GM12865 (cell line): ENCODE data around the gene GNAL.
"Not testable (repeated sequence)": the region's sequence is repeated elsewhere in the genome, so short reads cannot be mapped to it uniquely, and the experiment has no call there.

Experiments used
- DNase-seq: peaks from one replicate; pipeline ENCODE4 v3.0.0; 2010; ENCODE audit warnings: low read depth
- H3K4me3 ChIP-seq: 2 replicates; pipeline ENCODE4 v1.5.1; 2011; ENCODE audit warnings: mild to moderate bottlenecking, low read depth, low read length, control low read depth
- TF ChIP-seq, protein P1 (sequence below): IDR thresholded peaks from 2 replicates; pipeline ENCODE4 v1.5.1; 2011; ENCODE audit warnings: low read length, control low read depth, low read depth, inconsistent platforms; ENCODE audit not compliant: insufficient read depth; ENCODE audit errors: missing control alignments

The GNAL gene

DNA sequence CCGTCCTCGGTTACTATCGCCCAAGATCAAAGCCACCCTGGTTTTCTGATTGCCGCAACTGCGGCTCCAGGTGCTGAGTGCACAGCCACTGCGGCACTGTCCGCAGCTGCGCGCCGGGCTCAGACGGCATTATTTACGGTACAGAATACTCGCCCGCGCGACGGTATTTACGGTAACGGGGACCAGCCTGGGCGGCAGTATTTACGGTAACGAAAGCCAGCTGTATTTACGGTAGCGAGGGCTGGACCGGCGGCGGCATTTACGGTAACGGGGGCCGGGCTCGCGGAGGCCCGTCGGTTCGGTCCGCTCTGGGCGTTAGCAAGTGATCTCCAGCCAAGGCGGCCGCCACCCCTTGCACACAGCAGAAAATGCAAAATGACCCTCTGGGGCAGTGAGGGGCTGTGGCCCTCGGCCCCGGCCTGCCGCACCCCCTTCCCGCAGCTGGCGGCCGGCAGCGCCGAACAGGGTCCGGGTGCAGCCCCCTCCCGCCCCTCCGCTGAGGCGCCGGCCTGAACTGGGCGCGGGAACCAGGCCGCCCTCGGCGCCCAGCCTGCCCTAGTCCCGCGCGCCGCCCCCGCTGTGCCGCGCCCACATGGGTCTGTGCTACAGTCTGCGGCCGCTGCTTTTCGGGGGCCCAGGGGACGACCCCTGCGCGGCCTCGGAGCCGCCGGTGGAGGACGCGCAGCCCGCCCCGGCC, at the start of gene GNAL:
TSS of gene GNAL (plus strand) at position 293 of the 697 bp plus-strand sequence. CDS start at position 593, 300 bp downstream.
- peak within 1 kb of the TSS; percentile 24; the same call in 1 of the 2 replicates for H3K4me3 ChIP-seq
- peak; percentile 89 for DNase-seq
- TF ChIP-seq, protein P1, sequence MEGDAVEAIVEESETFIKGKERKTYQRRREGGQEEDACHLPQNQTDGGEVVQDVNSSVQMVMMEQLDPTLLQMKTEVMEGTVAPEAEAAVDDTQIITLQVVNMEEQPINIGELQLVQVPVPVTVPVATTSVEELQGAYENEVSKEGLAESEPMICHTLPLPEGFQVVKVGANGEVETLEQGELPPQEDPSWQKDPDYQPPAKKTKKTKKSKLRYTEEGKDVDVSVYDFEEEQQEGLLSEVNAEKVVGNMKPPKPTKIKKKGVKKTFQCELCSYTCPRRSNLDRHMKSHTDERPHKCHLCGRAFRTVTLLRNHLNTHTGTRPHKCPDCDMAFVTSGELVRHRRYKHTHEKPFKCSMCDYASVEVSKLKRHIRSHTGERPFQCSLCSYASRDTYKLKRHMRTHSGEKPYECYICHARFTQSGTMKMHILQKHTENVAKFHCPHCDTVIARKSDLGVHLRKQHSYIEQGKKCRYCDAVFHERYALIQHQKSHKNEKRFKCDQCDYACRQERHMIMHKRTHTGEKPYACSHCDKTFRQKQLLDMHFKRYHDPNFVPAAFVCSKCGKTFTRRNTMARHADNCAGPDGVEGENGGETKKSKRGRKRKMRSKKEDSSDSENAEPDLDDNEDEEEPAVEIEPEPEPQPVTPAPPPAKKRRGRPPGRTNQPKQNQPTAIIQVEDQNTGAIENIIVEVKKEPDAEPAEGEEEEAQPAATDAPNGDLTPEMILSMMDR: no peak

DNA sequence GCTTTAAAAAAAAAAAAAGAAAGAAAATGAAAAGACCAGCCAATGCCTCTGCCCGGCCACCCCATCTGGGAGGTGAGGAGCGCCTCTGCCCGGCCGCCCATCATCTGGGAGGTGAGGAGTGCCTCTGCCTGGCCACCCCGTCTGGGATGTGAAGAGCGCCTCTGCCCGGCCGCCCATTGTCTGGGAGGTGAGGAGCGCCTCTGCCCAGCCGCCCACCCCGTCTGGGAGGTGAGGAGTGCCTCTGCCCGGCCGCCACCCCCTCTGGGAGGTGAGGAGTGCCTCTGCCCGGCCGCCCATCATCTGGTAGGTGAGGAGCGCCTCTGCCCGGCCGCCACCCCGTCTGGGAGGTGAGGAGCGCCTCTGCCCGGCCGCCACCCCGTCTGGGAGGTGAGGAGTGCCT, 41.8 kb upstream of the GNAL start:
- not testable (repeated sequence) for DNase-seq, H3K4me3 ChIP-seq

DNA sequence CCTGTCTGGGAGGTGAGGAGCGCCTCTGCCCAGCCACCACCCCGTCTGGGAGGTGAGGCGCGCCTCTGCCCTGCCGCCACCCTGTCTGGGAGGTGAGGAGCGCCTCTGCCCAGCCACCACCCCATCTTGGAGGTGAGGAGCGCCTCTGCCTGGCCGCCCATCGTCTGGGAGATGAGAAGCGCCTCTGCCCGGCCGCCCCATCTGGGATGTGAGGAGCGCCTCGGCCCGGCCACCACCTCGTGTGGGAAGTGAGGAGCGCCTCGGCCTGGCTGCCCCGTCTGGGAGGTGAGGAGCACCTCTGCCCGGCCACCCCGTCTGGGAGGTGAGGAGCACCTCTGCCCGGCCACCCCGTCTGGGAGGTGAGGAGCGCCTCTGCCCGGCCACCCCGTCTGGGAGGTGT, 41.3 kb upstream of the GNAL start:
- DNase-seq, H3K4me3 ChIP-seq: not testable (repeated sequence)

DNA sequence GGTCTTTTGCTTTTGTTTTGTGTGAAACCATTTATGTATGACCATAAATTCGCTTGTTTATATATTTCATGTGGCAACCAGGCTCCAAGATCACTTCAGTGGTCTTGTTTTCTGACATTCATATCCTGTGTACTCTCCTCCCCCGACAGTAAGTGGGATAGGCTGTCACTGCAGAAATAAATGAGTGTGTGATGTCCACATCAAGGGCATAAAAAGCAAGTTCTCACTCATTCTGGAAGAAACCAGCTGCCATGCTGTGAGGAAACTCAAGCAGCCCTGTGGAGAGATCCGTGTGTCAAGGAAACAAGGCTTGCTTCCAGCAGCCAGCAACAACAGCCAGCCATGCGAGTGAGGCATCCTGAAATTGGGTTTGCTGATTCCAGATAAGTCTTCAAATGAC, 39.2 kb upstream of the GNAL start:
- DNase-seq: no peak
- H3K4me3 ChIP-seq: no peak overlapping the region
- TF ChIP-seq, protein P1: no peak

DNA sequence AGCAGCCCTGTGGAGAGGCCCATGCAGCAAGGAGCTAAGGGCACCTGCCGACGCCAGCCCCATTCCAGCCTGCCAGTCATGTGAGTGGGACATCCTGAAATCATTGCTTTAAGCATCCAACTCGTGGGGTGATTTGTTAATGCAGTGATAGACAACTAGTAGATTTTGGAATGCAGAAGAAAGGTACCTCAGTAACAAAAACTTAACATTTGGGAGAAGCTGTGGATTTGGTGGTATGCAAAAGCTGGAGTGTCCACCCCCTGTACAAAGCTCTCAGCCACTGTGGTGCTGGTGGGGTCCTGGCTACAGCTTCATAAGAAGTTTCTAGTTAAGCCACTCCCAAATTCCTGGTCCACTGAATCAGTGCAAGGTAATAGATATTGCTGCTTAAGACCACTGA, 37.2 kb upstream of the GNAL start:
- DNase-seq: no peak
- TF ChIP-seq, protein P1: no peak
- H3K4me3 ChIP-seq: no peak overlapping the region

DNA sequence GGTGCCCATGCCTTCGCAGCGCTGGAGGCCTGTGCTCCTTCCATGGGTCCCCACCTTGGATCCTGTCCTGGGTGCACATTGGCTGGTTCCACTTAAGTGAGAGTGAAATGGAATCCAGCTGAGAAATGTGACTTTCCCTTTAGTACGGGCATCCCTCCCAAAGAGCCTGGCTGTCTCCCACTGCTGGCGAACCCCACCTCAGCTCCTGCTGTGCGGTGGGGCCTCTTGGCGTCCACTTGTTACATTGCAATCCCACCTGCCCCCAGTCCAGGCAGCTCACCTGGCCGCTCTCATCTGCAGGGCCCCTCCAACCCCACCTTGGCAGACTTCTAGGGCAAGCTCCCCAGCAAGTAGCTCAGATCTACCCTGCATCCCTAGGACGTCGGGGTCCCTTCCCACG, 35.5 kb upstream of the GNAL start:
- no peak for DNase-seq
- no peak overlapping the region for H3K4me3 ChIP-seq
- TF ChIP-seq, protein P1: no peak

DNA sequence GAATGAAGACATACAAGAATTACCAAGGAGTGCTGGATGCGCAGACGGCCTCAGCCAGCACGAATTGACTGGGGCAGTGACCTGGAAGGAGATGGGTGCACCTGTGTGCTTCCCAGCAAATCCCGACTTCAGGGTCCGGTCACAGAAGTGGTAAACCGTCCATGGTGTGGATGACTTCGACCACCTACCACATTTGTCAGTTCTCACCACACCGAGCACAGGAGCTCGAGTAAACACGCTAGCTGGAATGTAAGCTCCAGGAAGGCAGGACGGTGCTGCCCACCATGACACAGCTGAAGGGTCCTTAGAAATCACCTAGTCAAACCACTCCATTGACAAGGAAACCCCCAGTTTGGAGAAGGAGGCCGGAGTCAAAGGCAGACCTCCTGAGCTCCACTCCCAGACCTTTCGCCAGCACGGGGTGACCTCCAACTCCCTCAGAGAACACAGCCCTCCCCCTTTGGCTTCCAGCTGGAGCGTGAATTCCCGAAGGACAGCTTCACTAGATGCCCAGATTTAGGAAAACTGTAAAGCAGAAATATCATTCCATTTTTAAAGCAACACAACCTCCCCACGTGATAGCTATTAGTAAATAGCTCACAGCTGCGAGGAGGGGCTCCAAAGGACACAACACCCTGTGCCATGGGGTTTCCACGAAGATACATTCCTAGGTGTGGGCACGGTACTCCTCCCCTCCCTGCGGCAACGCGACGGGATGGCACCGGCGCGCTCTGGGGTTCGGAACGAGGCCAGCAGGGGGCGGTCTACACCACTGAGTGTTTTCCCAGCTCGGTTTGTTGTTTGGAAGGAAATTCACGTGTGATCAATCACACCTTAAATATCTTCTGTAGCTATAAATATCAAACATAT, 34.1 kb upstream of the GNAL start:
- no peak overlapping the region for H3K4me3 ChIP-seq
- peak; percentile 49 for DNase-seq
- TF ChIP-seq, protein P1: peak; percentile 83

DNA sequence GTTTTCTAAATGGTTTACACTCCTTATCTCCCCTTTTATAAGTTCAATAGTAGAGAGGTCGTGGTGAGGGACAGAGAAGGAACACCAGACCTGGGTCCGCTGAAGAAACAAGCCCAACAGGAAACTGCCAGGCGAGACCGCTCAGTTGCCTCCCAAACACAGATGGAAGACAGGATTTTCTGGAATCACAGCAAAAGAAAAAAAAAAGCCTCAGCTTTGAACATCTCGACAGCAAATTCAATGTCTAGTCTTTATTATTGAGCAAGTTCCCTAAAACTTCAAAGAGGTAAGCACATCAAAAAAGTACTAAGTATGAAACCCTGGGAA, 33.5 kb upstream of the GNAL start:
- no peak overlapping the region for H3K4me3 ChIP-seq
- TF ChIP-seq, protein P1: no peak
- no peak for DNase-seq
